SKM-1 treated with dmso at 0.1 percent for 144 hours (cell line): ENCODE results near the gene CTCFL.
"Not testable (repeated sequence)": the region's sequence is repeated elsewhere in the genome, so short reads cannot be mapped to it uniquely, and the experiment has no call there.

Experiments
- DNase-seq: peaks from one replicate; lab custom pipeline; 2025; ENCODE audit not compliant: unreplicated experiment; lab: John Stamatoyannopoulos, UW

Gene CTCFL

DNA sequence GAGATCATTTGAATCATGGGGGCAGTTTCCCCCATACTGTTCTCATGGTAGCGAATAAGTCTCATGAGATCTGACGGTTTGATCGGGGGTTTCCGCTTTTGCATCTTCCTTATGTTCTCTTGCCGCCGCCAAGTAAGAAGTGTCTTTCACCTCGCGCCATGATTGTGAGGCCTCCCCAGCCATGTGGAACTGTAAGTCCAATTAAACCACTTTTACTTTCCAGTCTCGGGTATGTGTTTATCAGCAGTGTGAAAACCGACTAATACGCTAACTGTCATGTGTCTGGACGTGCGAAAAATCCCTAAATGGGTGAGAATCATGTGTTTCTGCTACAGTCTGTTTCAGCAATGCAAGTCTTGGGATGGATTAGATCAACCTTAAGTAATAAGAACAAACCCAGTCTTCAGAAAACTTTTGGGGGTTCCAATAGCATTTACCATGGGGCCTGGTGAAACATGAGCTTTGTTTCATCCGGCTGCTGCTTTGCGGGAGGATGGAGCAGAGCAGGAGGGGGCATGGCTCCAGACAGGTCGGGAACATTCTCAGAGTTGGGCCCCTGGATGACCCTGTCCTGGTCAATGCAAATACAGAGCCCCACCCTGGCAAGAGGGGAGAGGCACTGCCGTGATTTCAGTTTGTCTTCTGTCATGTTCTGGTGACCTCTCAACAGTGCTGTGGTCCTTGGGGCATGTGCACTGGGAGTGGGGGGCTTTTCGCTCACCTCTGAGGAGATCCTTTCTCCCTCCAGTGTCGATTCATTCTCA lies 41.5 kb downstream of the CTCFL start:
- DNase-seq = no peak

DNA sequence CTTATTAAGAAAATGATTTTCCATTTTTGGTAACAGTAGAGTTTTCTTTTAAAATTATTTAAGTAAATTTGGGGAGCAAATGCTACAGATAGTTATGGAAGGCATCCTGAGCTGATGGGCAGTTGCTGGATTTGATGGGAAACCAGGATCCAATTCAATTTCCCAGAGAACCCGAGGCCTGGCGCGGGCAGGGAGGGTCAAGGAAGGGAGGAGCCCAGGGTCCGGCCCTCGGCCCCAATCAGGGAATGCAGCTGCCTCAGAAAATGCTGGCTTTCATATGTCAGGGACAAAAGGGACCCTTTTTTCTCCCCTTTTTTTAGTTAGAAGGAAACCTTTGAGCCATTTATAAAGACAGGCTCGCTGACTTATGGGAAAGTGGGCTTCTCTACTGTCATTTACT lies 42.1 kb downstream of the CTCFL start:
- DNase-seq = no peak

DNA sequence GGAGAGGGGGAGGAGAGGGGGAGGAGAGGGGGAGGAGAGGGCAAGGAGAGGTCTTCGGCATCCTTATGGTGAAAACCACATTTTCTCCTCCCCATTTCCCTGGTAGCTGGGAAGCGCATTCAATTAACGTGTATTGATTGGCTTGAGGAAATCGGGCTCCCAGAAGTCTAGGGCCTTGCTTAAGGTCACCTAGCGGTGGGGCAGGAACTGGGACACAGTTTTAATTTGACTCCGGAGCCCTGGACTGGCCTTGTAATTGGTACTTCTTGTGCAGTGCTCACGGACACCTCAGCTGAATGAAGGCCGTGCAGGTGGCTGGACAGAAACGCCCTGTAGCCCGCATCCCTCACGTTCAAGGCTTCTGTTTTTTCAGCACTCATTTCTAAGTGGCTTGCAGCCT lies 42.8 kb downstream of the CTCFL start:
- no peak for DNase-seq

- no peak for DNase-seq
Measured at GRCh38 chr20:57481281-57481711, 43.6 kb downstream of the CTCFL start.

DNA sequence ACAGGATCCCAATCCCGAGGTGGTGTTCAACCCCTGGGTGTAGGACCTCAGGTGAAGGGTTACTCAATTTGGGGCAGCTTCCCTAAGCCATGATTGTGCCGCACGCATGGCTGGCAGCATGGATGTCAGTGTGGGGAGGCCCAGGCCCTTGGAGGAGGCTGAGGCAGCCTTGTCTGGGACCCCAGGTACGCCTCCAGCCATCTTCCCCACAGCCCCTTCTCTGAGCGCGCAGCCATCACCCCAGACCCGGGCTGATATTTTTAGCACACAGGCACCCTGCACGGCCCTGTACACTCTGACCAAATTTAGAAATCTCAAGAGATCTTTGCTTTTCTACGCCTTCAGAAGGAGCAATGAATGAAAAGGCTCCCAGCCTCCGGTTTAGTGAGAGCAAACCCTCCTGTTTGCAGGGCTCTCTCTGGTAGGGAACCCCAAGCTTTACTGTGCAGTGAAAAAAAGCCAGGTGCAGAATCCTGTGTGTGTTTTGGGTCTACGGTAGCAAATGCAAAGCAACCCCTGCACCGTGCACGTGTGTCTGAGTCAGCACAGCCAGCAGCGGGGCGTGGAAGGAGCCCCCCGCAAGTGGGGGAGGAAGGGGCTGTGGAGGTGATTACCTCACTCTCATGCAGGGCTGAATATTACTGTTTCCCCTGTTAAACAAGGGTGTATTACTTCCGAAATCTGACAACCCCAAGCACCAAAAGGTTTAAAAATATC lies 44.3 kb downstream of the CTCFL start:
- DNase-seq = no peak

DNA sequence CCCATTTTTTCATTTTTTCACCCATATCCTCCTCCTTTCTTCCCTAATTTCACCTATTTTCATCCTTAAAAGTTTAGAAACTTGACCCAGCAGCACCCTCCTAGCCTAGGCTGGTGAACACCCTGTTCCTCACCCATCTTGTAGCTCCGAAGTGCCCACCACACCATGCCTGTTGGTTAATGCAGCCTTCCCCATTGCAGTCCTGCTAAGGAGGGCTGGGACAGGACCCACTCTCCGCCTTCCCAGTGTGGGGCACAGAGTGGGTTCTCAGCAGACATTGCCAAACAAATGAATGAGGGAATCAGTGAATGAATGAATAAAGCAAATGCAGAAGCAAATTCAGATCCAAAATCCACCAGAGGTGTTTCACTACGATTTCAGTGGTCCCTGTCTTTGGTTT lies 45.7 kb downstream of the CTCFL start:
- DNase-seq = no peak

GRCh38 chr20:57478176-57478575 lies 46.8 kb downstream of the CTCFL start:
- peak; percentile 26 for DNase-seq

GRCh38 chr20:57476641-57477461 lies 48.1 kb downstream of the CTCFL start:
- no peak for DNase-seq

DNA sequence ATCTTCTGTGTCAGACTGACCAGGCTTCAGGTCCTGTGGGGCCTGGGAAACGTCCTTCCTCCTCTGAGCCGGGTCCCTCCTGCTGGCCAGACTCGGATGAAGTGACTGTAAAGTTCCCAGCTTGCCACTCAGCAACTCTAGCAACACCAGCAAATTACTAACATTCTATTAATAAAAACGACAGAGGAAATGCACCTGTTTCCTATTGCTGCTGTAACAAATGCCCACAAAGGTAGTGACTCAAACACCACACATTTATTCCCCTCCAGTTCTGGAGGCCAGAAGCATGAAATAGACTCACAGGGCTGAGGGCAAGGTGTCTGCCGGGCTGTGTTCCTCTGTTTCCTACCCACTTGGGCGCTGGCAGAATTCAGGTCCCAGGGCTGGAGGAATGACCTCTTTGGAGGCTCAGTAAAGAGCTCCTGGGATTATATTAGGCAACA lies 48.8 kb downstream of the CTCFL start:
- peak; percentile 36 for DNase-seq

DNA sequence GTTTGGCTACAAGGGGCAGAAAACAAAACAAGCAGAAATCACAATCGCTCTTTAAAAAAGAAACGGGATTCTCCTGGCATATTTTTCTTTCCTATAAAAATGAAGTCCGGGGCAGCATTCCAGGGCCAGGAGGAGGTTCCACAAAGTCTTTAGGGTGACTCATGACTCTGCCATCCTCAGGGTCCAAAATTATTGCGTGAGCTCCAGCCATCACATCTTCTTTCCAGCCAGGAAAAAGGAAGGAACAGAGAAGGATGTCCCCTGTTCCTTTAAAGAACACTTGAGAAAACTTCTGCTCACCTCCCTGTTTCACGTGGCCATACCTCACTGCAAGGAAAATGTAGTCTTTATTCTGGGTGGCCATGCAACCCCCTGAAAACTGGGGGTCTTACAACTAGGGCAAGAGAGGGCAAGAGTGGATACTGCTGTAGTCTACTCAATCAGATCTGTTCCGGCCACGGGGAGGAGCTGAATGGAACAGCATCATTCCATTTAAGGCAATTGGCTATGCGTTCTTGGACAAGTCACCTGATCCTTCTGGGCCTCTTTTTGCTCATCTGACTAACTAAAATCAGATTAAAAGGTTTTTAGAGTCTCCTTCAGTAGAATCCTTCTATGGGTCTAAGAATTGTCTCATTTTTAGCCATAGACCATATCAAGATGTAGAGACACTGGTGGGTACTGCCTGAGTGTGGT lies 49.4 kb downstream of the CTCFL start:
- no peak for DNase-seq

GRCh38 chr20:57474816-57475215 lies 50.1 kb downstream of the CTCFL start:
- DNase-seq = no peak

DNA sequence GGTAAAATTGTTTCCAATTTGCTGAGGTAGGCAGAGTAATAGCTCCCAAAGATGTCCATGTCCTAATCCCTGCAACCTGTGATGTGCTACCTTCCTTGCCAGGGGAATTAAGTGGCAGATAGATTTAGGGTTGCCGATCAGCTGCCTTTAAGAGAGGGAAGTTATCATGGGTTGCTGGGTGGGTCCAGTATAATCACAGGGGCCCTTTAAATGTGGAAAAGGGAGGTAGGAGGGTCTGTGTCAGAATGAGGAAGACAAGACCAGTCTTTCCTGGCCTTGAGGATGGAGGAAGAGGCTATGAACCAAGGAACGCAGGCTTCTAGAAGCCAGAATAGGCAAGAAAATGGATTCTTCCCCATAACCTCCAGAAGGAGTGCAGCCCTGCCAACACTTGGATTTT lies 50.7 kb downstream of the CTCFL start:
- no peak for DNase-seq

DNA sequence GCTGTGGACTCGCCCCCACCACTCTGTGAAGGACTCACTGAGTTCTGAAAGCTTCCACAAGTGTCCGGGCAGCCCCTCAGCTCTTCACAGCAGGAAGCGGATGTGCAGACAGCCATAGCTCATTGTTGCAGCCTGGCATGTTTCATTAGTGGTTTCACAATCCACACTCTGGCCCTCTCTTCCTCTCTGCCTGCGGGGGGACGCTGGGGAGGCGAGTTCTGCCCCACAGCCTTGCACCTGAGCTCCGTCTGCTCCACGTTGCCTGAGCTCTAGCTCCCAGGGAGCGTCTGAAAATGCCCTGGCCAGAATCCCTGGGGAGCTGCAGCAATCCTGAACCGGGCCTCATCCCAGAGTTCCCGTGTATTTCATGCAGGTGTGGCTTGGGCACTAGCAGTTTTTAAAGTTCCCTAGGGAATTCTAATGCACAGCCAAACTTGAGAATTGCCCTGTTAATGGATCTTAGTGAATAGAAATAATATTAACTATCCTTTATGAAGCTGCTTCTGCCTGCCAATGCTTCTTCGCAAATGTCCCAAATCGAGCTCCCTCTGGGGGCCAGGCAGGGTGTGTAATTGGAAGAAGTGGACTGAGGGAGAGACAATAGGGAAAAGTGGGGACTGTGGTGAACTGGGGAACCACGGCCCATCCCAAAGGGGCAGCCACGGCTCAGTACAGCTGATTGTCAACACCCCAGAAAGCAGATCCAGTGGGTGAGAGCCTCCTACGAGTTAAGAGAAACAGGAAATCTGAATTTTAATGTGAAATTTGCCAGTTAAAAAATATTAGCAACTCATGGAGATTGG lies 51.5 kb downstream of the CTCFL start:
- DNase-seq = peak; percentile 89

- not testable (repeated sequence) for DNase-seq
Measured at GRCh38 chr20:57472474-57472873, 52.5 kb downstream of the CTCFL start.

GRCh38 chr20:57471496-57472372 lies 53.2 kb downstream of the CTCFL start:
- no peak for DNase-seq

GRCh38 chr20:57470666-57471495 lies 54.1 kb downstream of the CTCFL start:
- no peak for DNase-seq

DNA sequence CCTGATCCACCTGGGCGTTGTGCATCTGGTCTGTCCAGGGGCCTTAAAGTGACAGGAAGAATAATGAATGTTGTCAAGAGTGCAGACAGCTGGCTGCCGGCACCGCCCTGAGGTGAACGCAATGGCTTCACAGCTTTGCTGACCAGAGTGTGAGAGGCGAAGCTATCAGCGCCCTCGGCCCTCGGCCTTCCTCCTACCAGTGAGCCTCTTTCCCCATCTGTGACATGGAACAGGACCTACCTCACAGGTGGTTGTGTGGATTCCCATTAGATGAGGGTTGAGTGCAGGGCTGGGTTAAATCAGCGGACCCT lies 54.8 kb downstream of the CTCFL start:
- no peak for DNase-seq

GRCh38 chr20:57469418-57470211 lies 55.3 kb downstream of the CTCFL start:
- no peak for DNase-seq
